HG03064 (cell line): Measurements from ENCODE around the gene FSHB.
A peak's percentile ranks its signal among the peaks of the same experiment; 100 is the strongest.
"Not testable (repeated sequence)": the region's sequence is repeated elsewhere in the genome, so short reads cannot be mapped to it uniquely, and the experiment has no call there.

Experiments used
- ATAC-seq: cut with Tn5 transposase; IDR thresholded peaks from one replicate; pipeline ENCODE4 v1.9.1; 2021; ENCODE audit warnings: low read depth; ENCODE audit not compliant: unreplicated experiment

FSHB gene

DNA sequence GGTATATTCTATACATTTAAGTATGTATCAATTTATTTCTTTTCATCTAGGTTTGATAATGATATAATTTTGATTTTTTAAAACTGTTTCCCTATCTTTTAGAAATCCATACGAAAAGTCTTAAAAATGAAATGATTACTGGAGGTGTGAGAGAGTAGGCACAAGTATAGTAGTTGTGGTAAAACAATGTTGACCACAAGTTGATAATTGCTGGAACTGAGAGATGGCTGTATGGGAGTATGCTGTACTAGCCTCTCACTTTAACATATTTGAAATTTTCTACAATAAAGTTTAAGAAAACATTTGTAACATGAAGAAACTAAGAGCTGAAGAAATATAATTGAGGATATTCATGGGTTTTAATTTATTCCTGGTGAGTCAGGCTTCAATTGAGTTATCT is 30.0 kb downstream of the FSHB start:
- peak; percentile 76 for ATAC-seq

DNA sequence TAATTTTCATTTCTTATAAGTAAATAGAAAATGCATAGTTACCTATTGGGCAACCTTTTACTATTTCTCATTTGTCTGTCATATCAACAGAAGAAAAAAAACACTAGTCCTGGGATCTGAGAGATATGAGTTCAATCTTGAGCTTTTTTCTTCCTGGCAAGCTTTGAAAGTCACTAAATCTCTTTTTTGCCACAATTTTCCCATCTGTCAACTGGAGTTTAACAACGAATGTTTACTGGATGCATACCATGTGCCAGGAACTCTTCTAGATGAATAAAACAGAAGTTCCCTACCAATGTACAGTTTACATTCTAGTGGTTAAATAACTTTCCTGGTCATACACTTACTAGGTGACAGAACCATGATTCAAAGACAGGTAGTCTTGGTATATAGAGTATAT is 31.0 kb downstream of the FSHB start:
- ATAC-seq: no peak

DNA sequence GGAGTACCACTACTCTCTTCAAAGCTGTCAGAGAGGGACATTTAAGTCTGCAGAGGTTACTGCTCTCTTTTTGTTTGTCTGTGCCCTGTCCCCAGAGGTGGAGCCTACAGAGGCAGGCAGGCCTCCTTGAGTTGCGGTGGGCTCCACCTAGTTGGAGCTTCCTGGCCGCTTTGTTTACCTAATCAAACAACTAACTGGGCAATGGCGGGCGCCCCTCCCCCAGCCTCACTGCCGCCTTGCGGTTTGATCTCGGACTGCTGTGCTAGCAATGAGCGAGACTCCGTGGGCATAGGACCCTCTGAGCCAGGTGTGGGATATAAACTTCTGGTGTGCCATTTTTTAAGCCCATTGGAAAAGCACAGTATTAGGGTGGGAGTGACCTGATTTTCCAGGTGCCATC is 37.8 kb downstream of the FSHB start:
- not testable (repeated sequence) for ATAC-seq

DNA sequence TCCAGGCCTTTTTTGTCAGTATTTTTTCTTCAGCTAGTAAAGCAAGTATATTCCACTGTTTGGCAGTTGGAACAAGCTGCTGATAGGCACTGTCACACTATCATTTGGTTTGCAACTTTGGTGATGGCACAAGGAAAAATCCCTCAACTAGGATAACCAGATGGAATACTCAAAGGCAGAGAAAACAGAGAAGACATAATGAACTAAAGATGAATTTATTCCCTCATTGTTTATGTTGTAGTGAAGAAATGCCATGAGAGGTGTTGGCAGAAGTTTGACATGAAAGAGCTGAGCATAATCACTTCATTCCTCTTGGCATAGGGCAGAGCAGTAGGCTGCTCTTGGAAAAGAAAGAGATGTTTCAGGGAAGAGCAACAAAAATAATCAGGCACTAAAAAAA is 39.9 kb downstream of the FSHB start:
- ATAC-seq: no peak

DNA sequence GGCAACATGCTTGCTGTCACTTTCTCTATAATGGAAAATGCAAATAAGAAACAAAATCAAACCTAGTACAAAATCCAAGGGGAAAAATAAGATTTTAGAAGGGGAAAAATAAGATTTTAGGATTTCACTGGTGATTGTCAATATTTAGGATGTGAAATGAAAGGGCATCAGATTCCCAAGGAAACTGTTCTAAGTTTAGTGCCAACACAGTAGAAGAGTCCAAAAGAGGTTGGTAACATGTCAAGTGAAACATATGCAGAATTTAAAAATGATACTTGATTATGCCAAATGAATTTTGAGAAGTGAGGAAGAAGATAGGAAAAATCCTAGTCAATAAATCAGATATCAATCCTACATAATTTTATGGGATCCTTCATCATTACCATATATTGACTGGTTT is 46.4 kb downstream of the FSHB start:
- ATAC-seq: no peak

DNA sequence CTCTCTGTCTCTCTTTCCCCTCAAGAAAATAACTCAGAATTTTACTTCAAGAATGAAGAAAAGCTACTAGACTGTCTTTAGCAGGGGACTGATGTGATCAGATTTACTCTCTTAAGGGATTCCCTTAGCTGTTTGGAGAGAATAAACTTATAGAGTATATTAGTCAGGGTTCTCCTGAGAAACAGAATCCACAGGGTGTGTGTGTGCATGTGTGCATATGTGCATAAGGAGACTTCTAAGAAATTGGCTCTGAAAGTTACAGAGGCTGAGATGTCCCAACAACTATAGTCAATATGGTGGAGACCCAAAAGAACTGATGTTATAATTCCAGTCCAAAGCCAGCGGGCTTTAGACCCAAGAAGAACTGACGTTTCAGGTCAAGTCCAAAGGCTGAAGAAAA is 49.0 kb downstream of the FSHB start:
- no peak for ATAC-seq

DNA sequence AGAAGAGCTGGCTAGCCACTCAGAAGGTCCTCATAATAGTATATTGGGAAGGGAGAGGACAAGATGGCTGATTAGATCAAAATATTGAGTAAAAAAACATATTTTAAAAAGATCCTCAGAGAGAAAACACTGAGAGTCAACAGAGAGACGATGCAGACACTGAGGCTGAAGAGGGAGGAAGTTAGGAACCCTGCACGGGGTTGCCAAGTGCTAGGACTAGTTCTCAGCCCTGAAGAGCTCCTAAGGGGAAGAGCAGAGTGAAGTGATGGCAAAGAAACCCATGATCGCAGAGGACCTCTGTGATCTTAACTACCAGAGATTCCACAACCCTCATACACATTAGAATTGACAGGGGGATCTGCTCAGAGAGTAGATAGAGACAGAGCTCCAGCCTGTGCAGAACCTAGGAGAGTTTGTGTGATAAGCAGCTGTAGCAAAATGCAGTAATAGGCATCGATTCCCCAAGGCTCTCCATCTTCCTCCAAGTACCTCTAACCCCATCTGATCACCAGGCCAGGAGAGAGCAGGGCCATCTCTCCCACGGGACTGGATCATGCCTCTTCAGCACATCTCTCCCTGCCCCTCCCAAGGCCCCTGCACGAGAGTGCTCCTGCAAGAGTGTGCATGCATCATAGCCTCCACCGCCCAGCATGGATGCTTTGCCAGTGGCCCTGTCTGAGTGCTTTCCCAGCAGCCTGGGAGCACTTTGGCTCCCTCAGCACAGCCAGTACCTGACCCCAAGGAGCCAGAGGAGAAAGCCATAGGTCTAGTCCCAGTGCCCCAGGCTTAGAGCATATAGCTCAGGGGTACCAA is 50.9 kb downstream of the FSHB start:
- ATAC-seq: peak; percentile 32

DNA sequence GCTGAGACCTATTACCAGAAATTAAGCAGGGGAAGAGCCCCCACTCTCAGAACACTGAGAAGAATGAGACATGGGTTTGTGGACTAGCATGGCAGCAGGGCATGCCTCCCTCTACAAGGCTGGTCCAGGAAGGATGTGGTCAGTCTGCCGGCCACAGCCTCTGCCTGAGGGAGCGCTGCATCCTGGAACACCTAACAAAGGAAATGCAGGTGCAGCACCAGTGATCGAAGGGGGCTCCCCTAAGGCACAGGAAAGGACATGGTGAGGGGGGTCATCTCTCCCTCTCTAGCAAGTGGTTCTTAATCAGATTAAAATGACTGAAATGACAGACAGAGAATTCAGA is 51.4 kb downstream of the FSHB start:
- peak; percentile 95 for ATAC-seq
